ENCODE data around the gene FAM168B.
"Not testable (repeated sequence)": the region's sequence is repeated elsewhere in the genome, so short reads cannot be mapped to it uniquely, and the experiment has no call there.

Gene FAM168B, protein sequence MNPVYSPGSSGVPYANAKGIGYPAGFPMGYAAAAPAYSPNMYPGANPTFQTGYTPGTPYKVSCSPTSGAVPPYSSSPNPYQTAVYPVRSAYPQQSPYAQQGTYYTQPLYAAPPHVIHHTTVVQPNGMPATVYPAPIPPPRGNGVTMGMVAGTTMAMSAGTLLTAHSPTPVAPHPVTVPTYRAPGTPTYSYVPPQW

DNA sequence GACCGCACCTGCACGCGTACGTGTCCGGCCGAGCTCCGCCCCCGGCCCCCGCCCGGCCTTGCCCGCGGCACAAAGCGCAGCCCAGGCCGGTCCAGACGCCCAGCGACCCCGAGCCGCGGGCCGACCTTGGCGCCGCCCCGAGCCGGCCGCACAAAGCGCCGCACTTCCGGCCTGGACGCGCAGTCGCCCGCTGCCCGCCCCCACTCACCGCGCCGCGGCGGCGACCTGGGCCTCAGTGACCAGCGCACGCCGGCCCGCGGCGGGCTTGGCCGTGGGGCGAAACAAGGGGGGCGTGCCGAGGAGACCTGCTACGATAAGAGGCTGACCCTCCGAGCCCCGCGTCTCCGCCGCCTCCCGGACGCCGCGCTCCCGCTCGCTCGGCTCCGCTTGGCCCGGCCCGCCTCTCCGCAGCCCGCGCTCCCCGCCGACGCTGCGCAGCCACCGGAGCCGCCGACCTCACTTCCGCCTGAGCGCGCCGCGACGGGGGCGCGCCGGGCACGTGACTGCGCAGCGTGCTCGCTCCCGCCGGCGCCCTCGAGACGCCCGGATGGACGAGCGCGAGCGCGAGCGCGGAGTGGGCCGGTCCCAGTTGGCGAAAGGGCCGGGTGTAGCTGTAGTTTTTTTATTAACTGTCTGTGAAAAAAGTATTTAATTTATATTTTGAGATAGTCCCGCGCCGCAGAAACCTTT is at the start of gene FAM168B:
FAM168B (minus strand) TSS at position 455 of the 690 bp plus-strand sequence. CDS start 10,814 bp downstream, outside the sequence.
- DNase-seq (ENCODE audit: low spot score): peak; percentile 81

DNA sequence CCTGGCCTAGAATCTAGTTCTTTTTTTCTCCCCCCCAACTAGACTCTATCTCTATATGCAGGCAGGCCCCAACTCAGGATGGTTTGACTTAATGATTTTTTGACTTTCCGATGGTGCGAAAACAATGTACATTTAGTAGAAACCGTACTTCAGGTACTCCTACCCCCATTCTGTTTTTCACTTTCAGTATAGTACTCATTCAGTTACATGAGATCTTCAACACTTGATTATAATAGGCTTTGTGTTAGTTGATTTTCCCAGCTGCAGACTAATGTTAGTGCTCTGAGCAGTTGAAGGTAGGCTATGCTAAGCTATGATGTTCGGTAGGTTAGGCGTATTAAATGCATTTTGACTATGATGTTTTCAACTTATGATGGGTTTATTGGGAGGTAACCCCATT is 49.6 kb upstream of the FAM168B start:
- DNase-seq (ENCODE audit: low spot score): no peak

DNA sequence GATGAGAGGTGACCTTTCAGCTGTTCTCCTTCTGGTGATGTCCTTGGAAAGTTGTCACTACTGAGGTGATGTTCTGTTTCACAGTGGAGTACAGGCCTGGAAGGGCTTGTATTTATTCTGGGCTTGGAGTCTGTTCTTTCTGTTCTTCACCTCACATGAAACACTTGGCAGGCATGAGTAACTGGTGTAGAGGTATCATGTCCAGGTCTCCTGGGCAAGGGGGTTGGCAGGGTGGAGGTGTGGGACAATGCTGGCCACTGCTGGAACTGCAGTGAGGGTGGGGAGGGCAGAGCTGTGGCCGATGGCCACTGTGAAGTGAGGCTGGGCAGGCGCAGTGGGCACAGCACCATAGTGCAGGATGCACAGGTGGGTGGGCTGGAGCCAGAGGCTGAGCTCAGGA is 47.3 kb upstream of the FAM168B start:
- no peak for DNase-seq (ENCODE audit: low spot score)

DNA sequence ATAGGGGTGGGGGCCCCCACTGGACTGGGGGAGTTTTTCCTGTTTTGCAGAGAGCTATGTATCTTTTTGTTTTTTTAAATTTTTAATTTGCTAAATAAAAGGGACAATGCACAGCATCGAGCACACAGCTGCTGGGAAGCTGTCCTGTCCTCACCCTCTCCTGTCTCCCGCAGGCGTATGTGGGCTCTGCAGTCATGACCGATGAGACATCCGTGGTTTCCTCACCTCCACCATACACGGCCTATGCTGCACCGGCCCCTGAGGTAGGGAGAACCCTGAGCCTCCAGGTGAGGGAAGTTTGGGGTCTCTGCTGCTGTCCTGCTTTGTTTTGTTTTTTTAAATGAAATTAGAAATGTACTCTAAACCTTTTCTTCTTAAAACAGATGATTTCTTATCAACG is 39.5 kb upstream of the FAM168B start:
- no peak for DNase-seq (ENCODE audit: low spot score)

DNA sequence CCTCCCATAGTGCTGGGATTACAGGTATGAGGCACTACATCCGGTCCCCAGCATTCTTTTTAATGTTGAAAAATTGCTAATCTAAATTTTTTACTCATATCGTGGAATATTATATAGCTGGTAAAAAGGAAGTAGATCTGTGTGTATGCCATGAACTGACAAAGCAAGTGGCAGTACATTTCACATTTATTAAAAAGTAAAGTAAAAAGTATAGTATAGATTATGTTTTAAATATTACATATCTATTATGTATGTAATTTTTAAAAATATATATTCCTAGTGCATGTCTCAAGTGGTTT is 37.0 kb upstream of the FAM168B start:
- no peak for DNase-seq (ENCODE audit: low spot score)

DNA sequence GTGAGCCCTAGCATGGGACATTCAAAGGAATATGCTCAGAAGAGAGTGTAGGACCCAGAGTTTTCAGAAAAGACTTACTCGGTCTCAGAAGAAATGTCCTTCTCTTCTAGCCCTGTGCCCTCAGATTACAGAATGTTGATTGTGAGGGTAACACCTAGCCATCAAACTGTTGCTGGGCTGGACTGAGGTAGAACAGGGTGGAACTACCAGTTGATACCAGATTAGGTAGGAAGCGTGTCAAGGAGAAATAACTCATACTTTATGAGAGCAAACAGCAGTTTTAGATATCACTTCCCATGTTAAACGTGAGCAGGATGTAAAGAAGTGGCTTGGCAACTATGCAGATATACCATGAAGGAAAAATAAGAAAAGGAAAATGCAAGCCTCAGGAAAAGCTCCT is 34.7 kb upstream of the FAM168B start:
- no peak for DNase-seq (ENCODE audit: low spot score)

DNA sequence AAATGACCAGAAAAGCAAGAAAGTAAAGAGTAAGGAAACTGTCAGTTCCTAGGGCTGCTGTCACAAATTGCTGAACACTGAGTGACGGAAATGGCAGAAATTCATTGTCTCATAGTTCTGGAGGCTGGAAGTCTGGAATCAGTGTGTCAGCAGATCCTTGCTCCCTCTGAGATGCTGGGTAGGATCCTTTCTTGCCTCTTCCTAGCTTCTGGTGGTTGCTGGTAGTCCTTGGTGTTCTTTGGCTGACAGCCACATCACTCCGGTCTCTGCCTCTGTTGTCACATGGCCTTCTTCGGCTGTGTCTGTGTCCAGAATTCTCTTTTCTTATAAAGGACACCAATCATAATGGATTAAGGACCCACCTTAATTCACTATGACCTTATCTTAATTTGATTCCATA is 33.8 kb upstream of the FAM168B start:
- no peak for DNase-seq (ENCODE audit: low spot score)

DNA sequence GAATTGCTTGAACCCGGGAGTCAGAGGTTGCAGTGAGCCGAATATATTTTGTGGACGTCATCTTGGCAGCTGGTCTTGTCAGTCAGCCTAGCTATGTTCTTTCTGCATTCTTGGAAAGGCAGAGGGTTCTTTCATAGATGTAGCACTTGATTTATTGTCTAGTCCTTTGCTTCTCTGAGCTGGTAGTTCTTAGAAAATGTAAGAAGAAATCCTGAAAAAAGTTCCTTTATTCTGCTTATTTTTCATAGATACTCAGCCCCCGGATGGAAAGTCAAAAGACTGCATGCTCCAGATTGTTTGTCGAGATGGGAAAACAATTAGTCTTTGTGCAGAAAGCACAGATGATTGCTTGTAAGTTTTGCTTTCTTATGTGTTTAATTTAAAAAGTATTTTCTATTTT is 33.2 kb upstream of the FAM168B start:
- no peak for DNase-seq (ENCODE audit: low spot score)

DNA sequence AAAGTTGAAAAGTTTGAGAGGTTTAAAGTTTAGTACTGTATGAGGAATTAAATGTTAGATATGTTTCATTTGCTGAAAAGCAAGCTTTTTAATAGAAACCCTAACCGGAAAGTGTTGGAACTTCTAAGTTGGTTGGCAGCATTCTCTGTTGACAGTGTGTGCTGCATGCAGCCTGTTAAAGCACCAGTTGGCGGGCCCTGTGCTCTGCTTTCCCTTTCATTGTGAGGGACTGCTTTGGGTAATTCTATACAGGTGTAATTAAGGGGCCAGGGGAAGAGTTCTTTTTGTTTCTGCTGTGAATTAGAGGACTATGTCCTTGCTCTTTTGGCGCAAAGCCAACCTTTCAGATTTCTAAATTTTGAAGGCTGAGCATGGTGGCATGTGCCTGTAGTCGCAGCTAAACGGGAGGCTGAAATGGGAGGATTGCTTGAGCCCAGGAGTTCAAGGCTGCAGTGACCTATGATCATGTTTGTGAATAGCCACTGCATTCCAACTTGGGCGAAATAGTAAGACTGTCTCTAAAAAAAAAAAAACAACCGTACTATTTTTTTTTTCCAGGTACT is 32.0 kb upstream of the FAM168B start:
- no peak for DNase-seq (ENCODE audit: low spot score)

DNA sequence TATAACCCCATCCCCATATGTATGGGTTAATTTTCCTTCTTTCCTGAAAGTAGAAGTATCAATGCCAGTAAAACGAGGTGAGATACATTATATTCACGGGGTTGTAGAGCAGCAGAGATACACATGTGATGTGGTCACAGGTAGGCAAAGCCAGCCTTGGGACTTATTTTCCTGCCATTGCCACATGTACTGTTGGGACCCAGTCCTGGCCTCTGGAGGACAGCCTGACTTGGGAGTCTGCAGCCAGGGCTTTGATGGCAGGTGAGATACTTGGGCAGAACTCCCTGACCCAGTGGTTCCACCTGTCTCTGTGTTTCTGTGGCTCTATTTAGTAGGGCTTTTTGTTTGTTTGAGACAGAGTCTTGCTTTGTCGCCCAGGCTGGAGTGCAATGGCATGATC is 29.9 kb upstream of the FAM168B start:
- DNase-seq (ENCODE audit: low spot score): no peak

DNA sequence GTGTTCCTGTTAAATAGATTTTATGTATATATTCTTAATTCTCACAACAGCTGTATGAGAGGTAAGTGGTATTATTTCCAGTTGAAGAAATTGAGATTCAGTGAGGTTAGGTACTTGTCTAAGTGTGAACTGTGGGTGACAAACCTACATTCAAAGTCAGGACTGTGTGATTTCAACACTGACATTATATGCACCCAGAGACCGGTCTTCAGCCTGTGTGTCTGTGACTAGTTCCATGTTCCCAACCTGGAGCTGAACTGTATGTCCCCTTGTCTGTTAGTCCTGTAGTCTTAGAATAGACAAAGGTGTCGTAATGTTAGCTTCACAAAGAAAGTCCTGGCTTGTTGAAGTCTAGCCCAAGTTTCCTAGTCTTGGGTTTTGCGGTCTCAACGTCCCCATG is 29.2 kb upstream of the FAM168B start:
- no peak for DNase-seq (ENCODE audit: low spot score)

DNA sequence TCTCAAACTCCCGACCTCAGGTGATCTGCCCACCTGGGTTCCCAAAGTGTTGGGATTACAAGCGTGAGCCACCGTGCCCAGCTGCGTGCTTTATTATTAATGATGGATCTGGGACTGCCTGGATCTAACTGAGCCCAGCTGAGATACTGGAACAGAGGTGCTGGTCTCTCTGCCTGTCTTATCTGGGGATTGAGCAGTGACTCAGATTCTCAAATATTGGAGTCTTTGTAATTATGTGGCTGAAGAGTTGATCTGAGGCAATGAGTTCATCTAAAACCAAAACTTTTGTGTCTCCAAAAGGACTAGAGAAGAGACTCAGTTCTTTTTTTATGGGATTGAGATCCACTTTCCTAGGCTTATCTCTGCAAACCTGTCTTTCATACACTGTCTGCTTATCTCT is 28.2 kb upstream of the FAM168B start:
- DNase-seq (ENCODE audit: low spot score): no peak

DNA sequence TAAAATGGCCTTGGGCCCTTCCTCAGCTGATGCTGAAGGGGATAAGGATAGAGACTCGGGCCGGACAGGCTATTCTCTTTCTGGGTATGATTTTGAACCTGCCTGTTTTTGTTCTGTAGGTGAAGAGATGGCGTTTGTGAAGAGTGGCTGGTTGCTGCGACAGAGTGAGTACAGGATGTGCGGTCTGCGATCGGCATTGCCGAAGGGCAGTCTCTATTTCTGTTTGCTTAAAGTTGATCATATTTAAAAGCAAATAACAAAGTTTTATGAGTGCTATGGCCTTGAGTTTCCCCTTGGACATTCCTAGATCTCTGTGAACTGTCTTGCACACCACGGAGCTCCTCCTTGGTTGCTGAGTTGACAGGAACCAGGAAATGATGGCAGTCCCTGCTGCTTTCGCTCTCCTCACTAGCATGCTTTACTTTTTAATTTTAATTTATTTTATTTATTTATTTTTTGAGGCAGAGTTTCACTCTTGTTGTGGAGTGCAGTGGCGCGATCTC is 27.6 kb upstream of the FAM168B start:
- DNase-seq (ENCODE audit: low spot score): no peak

DNA sequence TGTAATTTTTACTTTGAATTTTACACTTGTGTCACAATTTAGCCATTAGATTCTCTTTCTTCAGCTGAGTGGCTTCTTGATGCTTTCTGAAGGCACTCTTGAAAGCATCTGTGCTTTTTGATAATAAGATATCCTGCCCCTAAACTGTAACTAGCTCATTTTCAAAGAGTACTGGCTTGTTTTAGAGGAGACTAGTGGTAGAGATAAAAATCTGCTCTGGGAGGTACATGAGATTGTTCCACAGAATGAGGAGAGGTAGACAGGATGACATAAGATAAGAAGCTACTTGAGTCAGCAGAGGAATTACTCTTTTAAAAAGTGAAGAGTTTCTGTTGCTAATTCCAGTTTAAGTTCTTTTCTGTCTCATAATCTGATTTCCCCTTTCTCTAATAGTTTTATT is 22.5 kb upstream of the FAM168B start:
- DNase-seq (ENCODE audit: low spot score): no peak

DNA sequence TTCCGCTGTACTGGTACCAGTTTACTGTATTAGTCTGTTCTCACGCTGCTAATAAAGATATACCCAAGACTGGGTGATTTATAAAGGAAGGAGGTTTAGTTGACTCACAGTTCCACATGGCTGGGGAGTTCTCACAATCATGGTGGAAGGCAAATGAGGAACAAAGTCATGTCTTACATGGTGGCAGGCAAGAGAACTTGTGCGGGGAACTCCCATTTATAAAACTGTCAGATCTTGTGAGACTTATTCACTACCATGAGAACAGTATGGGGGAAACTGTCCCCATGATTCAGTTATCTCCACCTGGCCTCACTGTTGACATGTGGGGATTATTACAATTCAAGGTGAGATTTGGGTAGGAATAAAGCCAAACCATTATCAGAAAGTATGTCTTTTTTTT is 21.7 kb upstream of the FAM168B start:
- not testable (repeated sequence) for DNase-seq (ENCODE audit: low spot score)

DNA sequence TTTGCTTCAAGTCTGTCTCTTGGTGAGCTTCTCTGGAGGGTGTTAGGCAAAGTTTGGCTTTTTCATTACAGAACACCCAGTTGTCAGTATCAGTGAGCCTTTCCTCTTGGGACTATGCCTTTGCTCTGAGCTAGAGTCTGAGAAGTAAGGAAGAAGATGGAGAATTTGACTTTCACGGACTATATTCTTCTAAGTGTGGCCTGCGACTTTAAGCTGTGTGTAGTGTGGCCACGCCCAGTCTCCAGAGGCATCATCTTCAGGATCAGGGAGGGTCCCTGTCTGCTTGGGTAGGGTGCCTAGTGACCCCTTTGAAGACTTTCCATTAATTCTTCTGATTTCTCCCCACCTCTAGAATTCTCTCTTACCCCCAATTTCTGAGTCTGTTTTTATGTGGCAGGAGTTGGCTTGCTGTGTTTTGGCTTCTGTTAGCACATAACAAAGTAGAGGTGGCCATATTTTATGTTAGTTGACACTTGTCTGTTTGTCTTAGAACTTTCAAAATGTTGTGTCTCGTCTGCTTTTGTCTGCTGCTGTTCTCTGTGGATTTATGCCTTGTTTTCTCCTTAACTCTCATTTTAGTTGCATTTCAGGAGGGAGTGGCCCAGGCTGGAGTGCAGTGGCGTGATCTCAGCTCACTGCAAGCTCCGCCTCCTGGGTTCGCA is 20.4 kb upstream of the FAM168B start:
- no peak for DNase-seq (ENCODE audit: low spot score)

DNA sequence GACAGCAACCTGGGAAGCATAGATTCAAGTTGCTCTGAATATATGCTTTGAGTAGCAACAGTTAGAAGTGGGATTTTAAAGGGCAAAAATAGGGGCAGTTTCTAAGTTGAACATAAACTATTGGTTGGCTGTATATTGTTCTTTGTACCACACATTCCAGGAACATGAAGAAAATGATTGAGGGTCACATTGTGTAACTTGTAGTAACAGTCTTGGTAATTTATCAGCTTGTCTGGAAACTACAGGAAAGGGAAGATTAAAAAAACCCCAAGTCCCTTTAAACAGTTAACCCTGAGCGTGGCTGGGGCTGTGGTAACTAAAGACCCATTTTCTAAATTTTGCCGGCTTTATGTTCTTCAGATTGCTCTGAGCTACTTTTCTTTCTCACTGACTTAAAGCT is 19.3 kb upstream of the FAM168B start:
- no peak for DNase-seq (ENCODE audit: low spot score)

DNA sequence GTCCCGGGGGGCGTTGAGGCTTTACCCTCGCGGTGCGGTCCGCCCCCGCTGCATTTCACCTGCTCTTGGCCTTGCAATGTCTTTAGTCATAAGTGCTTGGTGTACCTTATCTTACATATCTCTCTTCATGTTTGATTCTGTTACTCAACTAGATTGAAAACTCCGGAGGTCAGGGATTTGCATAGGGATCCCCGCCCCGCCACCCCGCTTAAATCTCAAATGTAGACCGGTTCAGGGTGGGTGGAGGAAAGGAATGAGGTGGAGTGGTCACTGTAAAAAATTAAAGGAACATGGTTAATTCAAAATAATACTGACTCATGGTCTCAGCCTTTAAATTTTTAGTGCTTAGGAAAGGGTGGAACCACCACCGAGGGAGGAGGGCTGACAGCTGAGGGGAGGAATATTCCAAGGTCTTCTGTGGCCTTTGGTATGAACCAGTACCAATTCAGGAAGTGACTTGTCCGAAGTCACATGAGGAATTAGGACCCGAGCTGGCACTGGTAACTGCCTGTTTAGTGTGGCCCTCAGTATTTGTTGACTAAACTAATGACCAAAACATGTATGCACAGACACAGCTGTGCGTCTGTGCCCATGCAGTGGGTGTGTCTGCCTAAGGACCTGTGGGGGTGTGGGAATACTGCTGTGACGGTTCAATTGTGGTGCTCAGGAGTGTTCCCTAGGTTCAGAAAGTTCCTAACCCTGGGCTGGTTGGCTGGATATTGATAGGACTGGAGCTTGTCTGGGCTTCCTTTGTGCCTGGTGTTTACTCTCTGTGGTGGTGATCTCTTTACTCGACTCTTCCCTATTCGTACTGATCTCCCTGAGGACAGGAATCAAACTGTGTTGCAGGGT is 12.9 kb upstream of the FAM168B start:
- DNase-seq (ENCODE audit: low spot score): peak; percentile 75

DNA sequence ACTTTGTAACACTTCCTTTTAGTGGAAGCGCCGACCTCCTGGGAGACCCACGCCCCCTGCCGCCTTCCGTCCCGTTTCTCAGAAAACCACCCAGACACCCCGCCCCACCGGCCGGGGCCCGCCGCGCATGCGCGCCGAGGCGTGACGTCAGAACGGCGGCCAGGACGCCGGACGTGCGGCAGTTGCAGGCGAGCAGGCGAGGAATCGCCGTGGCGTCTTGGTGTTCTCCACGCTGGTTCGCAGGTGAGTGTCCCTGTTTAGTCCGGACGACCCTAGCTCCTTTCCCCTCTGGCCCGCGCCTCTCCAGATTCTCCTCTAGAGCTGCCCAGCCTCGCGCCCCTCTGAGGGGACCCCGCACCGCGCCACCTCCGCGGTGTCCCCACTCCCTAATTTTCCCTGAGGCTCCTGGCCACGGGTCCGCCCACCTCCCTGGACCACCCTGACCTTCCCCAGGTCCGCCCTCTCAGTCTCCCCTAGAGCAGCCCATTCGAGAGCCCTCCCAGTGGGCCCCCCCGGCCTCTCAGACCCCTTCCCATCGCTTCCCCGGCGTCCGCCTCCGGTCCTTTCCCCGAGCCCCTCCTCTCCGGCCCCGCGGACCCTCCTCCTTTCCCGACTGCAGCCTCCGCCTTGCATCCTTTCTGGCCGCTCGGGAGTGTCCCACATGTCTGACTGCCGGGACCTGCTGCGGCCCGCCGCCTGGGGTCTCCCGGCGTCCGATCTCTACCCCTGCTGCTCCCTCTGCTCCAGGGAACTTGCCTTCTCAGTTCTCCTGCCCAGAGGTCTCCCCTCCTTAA is 12.1 kb upstream of the FAM168B start, which contains the start of gene PLEKHB2:
PLEKHB2 (plus strand) TSS at position 181 of the 794 bp plus-strand sequence. CDS start 15,606 bp downstream, outside the sequence.
- DNase-seq (ENCODE audit: low spot score): peak; percentile 88

DNA sequence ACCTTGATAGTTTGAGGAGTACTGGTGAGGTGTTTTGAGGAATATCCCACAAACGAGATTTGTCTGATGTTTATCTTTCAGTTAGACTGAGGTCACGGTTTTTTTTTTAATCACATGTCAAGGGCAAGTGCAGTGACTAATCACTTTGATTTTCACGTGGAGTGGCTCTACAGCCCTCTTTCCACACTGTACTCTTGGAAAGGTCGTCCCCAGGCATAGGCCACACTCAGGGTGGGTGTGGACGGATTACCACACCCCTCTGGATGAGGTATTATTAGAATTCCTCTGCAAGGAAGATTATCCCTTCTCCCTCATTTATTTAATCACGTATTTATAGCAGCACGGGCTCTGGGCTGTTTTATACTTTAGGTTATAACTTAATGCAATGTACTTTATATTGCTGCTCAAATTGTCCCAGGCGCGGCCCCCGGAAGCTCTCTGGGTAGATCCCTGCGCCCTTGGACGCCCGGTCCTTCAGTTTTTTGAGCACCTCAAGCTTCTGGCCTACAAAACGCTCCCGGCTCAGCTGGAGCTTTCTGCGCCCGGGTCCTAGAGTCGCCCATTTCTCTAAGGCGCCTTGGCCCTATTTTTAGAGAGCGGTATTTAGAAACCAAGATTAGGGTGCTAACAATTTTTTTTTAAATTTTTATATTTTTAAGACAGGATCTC is 11.4 kb upstream of the FAM168B start:
- DNase-seq (ENCODE audit: low spot score): peak; percentile 60

DNA sequence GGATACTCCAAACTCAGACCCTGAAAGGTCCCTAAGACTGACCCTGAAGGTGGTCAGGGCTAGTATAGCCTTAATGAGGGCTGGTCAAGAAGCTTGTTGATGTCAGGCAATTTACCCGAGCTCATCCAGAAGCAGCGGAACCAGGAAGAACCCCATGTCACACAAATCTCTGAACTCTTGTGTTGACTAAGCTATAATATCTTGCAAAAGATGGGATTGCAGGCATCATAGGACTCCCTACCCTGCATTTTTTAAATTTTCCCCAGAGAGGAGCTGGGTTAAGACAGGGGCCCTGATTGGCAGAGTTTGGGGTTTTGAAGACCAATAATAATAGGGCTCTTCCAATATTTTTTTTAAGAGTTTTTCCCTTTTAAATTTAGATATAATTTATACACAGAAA is 9.9 kb upstream of the FAM168B start:
- no peak for DNase-seq (ENCODE audit: low spot score)
